ENCODE results near the gene LLGL2.
A peak's percentile ranks its signal among the peaks of the same experiment; 100 is the strongest.
"Not testable (repeated sequence)": the region's sequence is repeated elsewhere in the genome, so short reads cannot be mapped to it uniquely, and the experiment has no call there.

LLGL2 gene

GRCh38 chr17:75517297-75517865 lies 8.1 kb upstream of the LLGL2 start:
- TF ChIP-seq POU2F2 (IDR thresholded peaks at IDR 0.05; ENCODE audit: low read depth, low read length) (no peak), SPI1 (IDR thresholded peaks at IDR 0.05; ENCODE audit: low read depth, low read length) (no peak), TAF1 (IDR thresholded peaks at IDR 0.05; ENCODE audit: low read depth, low read length) (no peak), POLR2AphosphoS5 (IDR thresholded peaks at IDR 0.05; ENCODE audit: low read depth, low read length) (no peak), PAX5 (IDR thresholded peaks at IDR 0.05; ENCODE audit: insufficient read depth, low read length, severe bottlenecking) (no peak), POLR2A (IDR thresholded peaks at IDR 0.05; ENCODE audit: low read depth, low read length) (no peak)
- FAIRE-seq (peak; percentile 63), DNase-seq (ENCODE audit: insufficient read length, low spot score) (no peak)

- FAIRE-seq: peak; percentile 91
- TF ChIP-seq SPI1 (IDR thresholded peaks at IDR 0.05; ENCODE audit: low read depth, low read length) (peak; percentile 89), POLR2A (IDR thresholded peaks at IDR 0.05; ENCODE audit: low read depth, low read length) (no peak)
- no peak for DNase-seq (ENCODE audit: insufficient read length, low spot score)
Observed at GRCh38 chr17:75518201-75518600, 7.3 kb upstream of the LLGL2 start.

- no peak for TF ChIP-seq TAF1 (IDR thresholded peaks at IDR 0.05; ENCODE audit: low read depth, low read length)
- FAIRE-seq: no peak
Observed at GRCh38 chr17:75518983-75519537, 6.4 kb upstream of the LLGL2 start.

GRCh38 chr17:75520413-75520812 lies 5.1 kb upstream of the LLGL2 start:
- FAIRE-seq; DNase-seq (ENCODE audit: insufficient read length, low spot score): not testable (repeated sequence)

More at GRCh38 chr17:75518983-75519537, 6.4 kb upstream of the LLGL2 start:
- DNase-seq (ENCODE audit: insufficient read length, low spot score): no peak

- TF ChIP-seq PAX5 (IDR thresholded peaks at IDR 0.05; ENCODE audit: insufficient read depth, low read length, severe bottlenecking): no peak
- no peak for TF ChIP-seq POLR2A (IDR thresholded peaks at IDR 0.05; ENCODE audit: low read depth, low read length)
- no peak for TF ChIP-seq SPI1 (IDR thresholded peaks at IDR 0.05; ENCODE audit: low read depth, low read length)
- TF ChIP-seq TAF1 (IDR thresholded peaks at IDR 0.05; ENCODE audit: low read depth, low read length): no peak
- no peak for TF ChIP-seq POLR2AphosphoS5 (IDR thresholded peaks at IDR 0.05; ENCODE audit: low read depth, low read length)
- no peak for TF ChIP-seq POU2F2 (IDR thresholded peaks at IDR 0.05; ENCODE audit: low read depth, low read length)
- DNase-seq (ENCODE audit: insufficient read length, low spot score) (no peak), FAIRE-seq (no peak)
Observed at GRCh38 chr17:75521290-75521689, 4.2 kb upstream of the LLGL2 start.

- DNase-seq (ENCODE audit: insufficient read length, low spot score) (no peak), FAIRE-seq (no peak)
- TF ChIP-seq SPI1 (IDR thresholded peaks at IDR 0.05; ENCODE audit: low read depth, low read length): no peak
- no peak for TF ChIP-seq TAF1 (IDR thresholded peaks at IDR 0.05; ENCODE audit: low read depth, low read length)
- TF ChIP-seq POU2F2 (IDR thresholded peaks at IDR 0.05; ENCODE audit: low read depth, low read length): no peak
- no peak for TF ChIP-seq POLR2A (IDR thresholded peaks at IDR 0.05; ENCODE audit: low read depth, low read length)
- no peak for TF ChIP-seq PAX5 (IDR thresholded peaks at IDR 0.05; ENCODE audit: insufficient read depth, low read length, severe bottlenecking)
- no peak for TF ChIP-seq POLR2AphosphoS5 (IDR thresholded peaks at IDR 0.05; ENCODE audit: low read depth, low read length)
Observed at GRCh38 chr17:75521951-75522727, 3.4 kb upstream of the LLGL2 start.

- TF ChIP-seq POLR2A (IDR thresholded peaks at IDR 0.05; ENCODE audit: low read depth, low read length) (no peak), POU2F2 (IDR thresholded peaks at IDR 0.05; ENCODE audit: low read depth, low read length) (no peak), SPI1 (IDR thresholded peaks at IDR 0.05; ENCODE audit: low read depth, low read length) (no peak), PAX5 (IDR thresholded peaks at IDR 0.05; ENCODE audit: insufficient read depth, low read length, severe bottlenecking) (no peak), POLR2AphosphoS5 (IDR thresholded peaks at IDR 0.05; ENCODE audit: low read depth, low read length) (no peak), TAF1 (IDR thresholded peaks at IDR 0.05; ENCODE audit: low read depth, low read length) (no peak)
- FAIRE-seq: no peak
- no peak for DNase-seq (ENCODE audit: insufficient read length, low spot score)
Observed at GRCh38 chr17:75523647-75524046, 1.9 kb upstream of the LLGL2 start.

- no peak for FAIRE-seq
- TF ChIP-seq TAF1 (IDR thresholded peaks at IDR 0.05; ENCODE audit: low read depth, low read length) (no peak), POLR2A (IDR thresholded peaks at IDR 0.05; ENCODE audit: low read depth, low read length) (no peak), POLR2AphosphoS5 (IDR thresholded peaks at IDR 0.05; ENCODE audit: low read depth, low read length) (no peak), POU2F2 (IDR thresholded peaks at IDR 0.05; ENCODE audit: low read depth, low read length) (no peak), SPI1 (IDR thresholded peaks at IDR 0.05; ENCODE audit: low read depth, low read length) (no peak), PAX5 (IDR thresholded peaks at IDR 0.05; ENCODE audit: insufficient read depth, low read length, severe bottlenecking) (no peak)
- DNase-seq (ENCODE audit: insufficient read length, low spot score): no peak
Observed at GRCh38 chr17:75524269-75524969, 1.1 kb upstream of the LLGL2 start.

- no peak for DNase-seq (ENCODE audit: insufficient read length, low spot score)
- TF ChIP-seq POLR2A (IDR thresholded peaks at IDR 0.05; ENCODE audit: low read depth, low read length) (no peak), PAX5 (IDR thresholded peaks at IDR 0.05; ENCODE audit: insufficient read depth, low read length, severe bottlenecking) (no peak), TAF1 (IDR thresholded peaks at IDR 0.05; ENCODE audit: low read depth, low read length) (no peak), POLR2AphosphoS5 (IDR thresholded peaks at IDR 0.05; ENCODE audit: low read depth, low read length) (no peak), POU2F2 (IDR thresholded peaks at IDR 0.05; ENCODE audit: low read depth, low read length) (no peak), SPI1 (IDR thresholded peaks at IDR 0.05; ENCODE audit: low read depth, low read length) (no peak)
- no peak for FAIRE-seq
Observed at GRCh38 chr17:75525806-75526554, 483 bp downstream of the LLGL2 start.

Data from GM12891 (cell line).